ENCODE data around the gene LRPPRC. TPM values are rescaled to one million over a fixed set of nuclear protein-coding genes. Genes with fewer than 3 reads are reported as not detected.
"Not testable (repeated sequence)": the region's sequence is repeated elsewhere in the genome, so short reads cannot be mapped to it uniquely, and the experiment has no call there.

Gene LRPPRC
- total RNA-seq, 2 experiments from 2014 or later, result 72.8 to 74.8 TPM

GRCh38 chr2:43925431-43925830, 70.4 kb downstream of the LRPPRC start:
- DNase-seq, result no peak
- Mint-ChIP-seq H3K9me3 (no peaks in the 10 kb centered on the region), H3K27me3 (no peaks in the 10 kb centered on the region), H3K27ac (no peak overlapping the region), H3K36me3 (peaks cover 13% of the 10 kb centered on the region), H3K4me3 (no peak overlapping the region), H3K4me1 (peaks cover 2% of the 10 kb centered on the region)
- no peak for ATAC-seq (ENCODE audit: low read depth)
- POLR2A ChIA-PET, result no interaction called here

- ATAC-seq (ENCODE audit: low read depth) (no peak), DNase-seq (no peak)
- POLR2A ChIA-PET, result no interaction called here
- H3K36me3 Mint-ChIP-seq, result peaks cover 10% of the 10 kb centered on the region
- no peaks in the 10 kb centered on the region for H3K27me3 Mint-ChIP-seq
- no peak overlapping the region for H3K27ac Mint-ChIP-seq
- H3K9me3 Mint-ChIP-seq, result no peaks in the 10 kb centered on the region
- peaks cover 2% of the 10 kb centered on the region for H3K4me1 Mint-ChIP-seq
- H3K4me3 Mint-ChIP-seq, result no peak overlapping the region
Observed at GRCh38 chr2:43924463-43924862, 71.3 kb downstream of the LRPPRC start.

- H3K4me3 Mint-ChIP-seq; DNase-seq; H3K9me3 Mint-ChIP-seq; H3K27ac Mint-ChIP-seq; H3K27me3 Mint-ChIP-seq; H3K4me1 Mint-ChIP-seq; POLR2A ChIA-PET; ATAC-seq (ENCODE audit: low read depth): not testable (repeated sequence)
- peaks cover 29% of the 10 kb centered on the region for H3K36me3 Mint-ChIP-seq
Observed at GRCh38 chr2:43911136-43911790, 84.5 kb downstream of the LRPPRC start.

GRCh38 chr2:43906448-43907109, 89.2 kb downstream of the LRPPRC start:
- no peak overlapping the region for H3K27ac Mint-ChIP-seq
- DNase-seq, result no peak
- no peak overlapping the region for H3K4me3 Mint-ChIP-seq
- H3K4me1 Mint-ChIP-seq, result peaks cover 2% of the 10 kb centered on the region
- H3K9me3 Mint-ChIP-seq, result no peaks in the 10 kb centered on the region
- POLR2A ChIA-PET, result interaction anchor here (0.6 kb wide), 1 partner anchor 18 kb away, joined by 3 read pairs; no protein-coding TSS in a partner anchor
- H3K27me3 Mint-ChIP-seq, result no peaks in the 10 kb centered on the region
- no peak for ATAC-seq (ENCODE audit: low read depth)
- peaks cover 25% of the 10 kb centered on the region for H3K36me3 Mint-ChIP-seq

GRCh38 chr2:43905871-43906270, 89.9 kb downstream of the LRPPRC start:
- peaks cover 22% of the 10 kb centered on the region for H3K36me3 Mint-ChIP-seq

GRCh38 chr2:43905371-43905803, 90.4 kb downstream of the LRPPRC start:
- H3K4me1 Mint-ChIP-seq, result peaks cover 1% of the 10 kb centered on the region
- H3K9me3 Mint-ChIP-seq, result no peaks in the 10 kb centered on the region
- POLR2A ChIA-PET, result no interaction called here
- ATAC-seq (ENCODE audit: low read depth), result no peak
- no peak overlapping the region for H3K4me3 Mint-ChIP-seq
- H3K27ac Mint-ChIP-seq, result no peak overlapping the region
- peaks cover 20% of the 10 kb centered on the region for H3K36me3 Mint-ChIP-seq
- DNase-seq, result no peak
- no peaks in the 10 kb centered on the region for H3K27me3 Mint-ChIP-seq

More at GRCh38 chr2:43905871-43906270, 89.9 kb downstream of the LRPPRC start:
- H3K27ac Mint-ChIP-seq, result no peak overlapping the region
- no peaks in the 10 kb centered on the region for H3K9me3 Mint-ChIP-seq
- DNase-seq (no peak), ATAC-seq (ENCODE audit: low read depth) (no peak)
- no peaks in the 10 kb centered on the region for H3K27me3 Mint-ChIP-seq
- H3K4me1 Mint-ChIP-seq, result peaks cover 1% of the 10 kb centered on the region
- POLR2A ChIA-PET, result no interaction called here
- no peak overlapping the region for H3K4me3 Mint-ChIP-seq

- Mint-ChIP-seq H3K9me3 (no peaks in the 10 kb centered on the region), H3K27me3 (no peaks in the 10 kb centered on the region), H3K27ac (no peak overlapping the region), H3K4me3 (no peak overlapping the region), H3K4me1 (no peaks in the 10 kb centered on the region), H3K36me3 (peaks cover 12% of the 10 kb centered on the region)
- POLR2A ChIA-PET, result no interaction called here
- ATAC-seq (ENCODE audit: low read depth) (no peak), DNase-seq (no peak)
Observed at GRCh38 chr2:43899589-43899988, 96.2 kb downstream of the LRPPRC start.

- DNase-seq (no peak), ATAC-seq (ENCODE audit: low read depth) (no peak)
- Mint-ChIP-seq H3K4me1 (no peaks in the 10 kb centered on the region), H3K36me3 (peaks cover 14% of the 10 kb centered on the region), H3K27me3 (no peaks in the 10 kb centered on the region), H3K4me3 (no peak overlapping the region), H3K27ac (no peak overlapping the region), H3K9me3 (no peaks in the 10 kb centered on the region)
- POLR2A ChIA-PET, result no interaction called here
Observed at GRCh38 chr2:43898838-43899346, 96.9 kb downstream of the LRPPRC start.

- Mint-ChIP-seq H3K4me3 (no peak overlapping the region), H3K9me3 (no peaks in the 10 kb centered on the region), H3K27me3 (no peaks in the 10 kb centered on the region), H3K27ac (no peak overlapping the region), H3K4me1 (no peaks in the 10 kb centered on the region), H3K36me3 (peaks cover 18% of the 10 kb centered on the region)
- no peak for DNase-seq
- ATAC-seq (ENCODE audit: low read depth), result no peak
- POLR2A ChIA-PET, result no interaction called here
Observed at GRCh38 chr2:43898134-43898837, 97.5 kb downstream of the LRPPRC start.

- no peak for DNase-seq
- ATAC-seq (ENCODE audit: low read depth), result no peak
- no peaks in the 10 kb centered on the region for H3K27me3 Mint-ChIP-seq
- peaks cover 24% of the 10 kb centered on the region for H3K36me3 Mint-ChIP-seq
- H3K4me3 Mint-ChIP-seq, result no peak overlapping the region
- no peak overlapping the region for H3K27ac Mint-ChIP-seq
- H3K9me3 Mint-ChIP-seq, result no peaks in the 10 kb centered on the region
- POLR2A ChIA-PET, result no interaction called here
- H3K4me1 Mint-ChIP-seq, result no peaks in the 10 kb centered on the region
Observed at GRCh38 chr2:43897492-43897891, 98.3 kb downstream of the LRPPRC start.

GRCh38 chr2:43896906-43897305, 98.9 kb downstream of the LRPPRC start:
- Mint-ChIP-seq H3K4me3 (no peak overlapping the region), H3K4me1 (no peaks in the 10 kb centered on the region), H3K27me3 (no peaks in the 10 kb centered on the region), H3K9me3 (no peaks in the 10 kb centered on the region), H3K27ac (no peak overlapping the region), H3K36me3 (peaks cover 25% of the 10 kb centered on the region)
- DNase-seq (no peak), ATAC-seq (ENCODE audit: low read depth) (no peak)
- POLR2A ChIA-PET, result no interaction called here

- Mint-ChIP-seq H3K4me1 (no peaks in the 10 kb centered on the region), H3K9me3 (no peaks in the 10 kb centered on the region), H3K36me3 (peaks cover 30% of the 10 kb centered on the region), H3K27ac (no peak overlapping the region), H3K27me3 (no peaks in the 10 kb centered on the region), H3K4me3 (no peak overlapping the region)
- ATAC-seq (ENCODE audit: low read depth) (no peak), DNase-seq (no peak)
- POLR2A ChIA-PET, result no interaction called here
Observed at GRCh38 chr2:43894743-43895142, 101.0 kb downstream of the LRPPRC start.

GRCh38 chr2:43890855-43891254, 104.9 kb downstream of the LRPPRC start:
- DNase-seq (no peak), ATAC-seq (ENCODE audit: low read depth) (no peak)
- Mint-ChIP-seq H3K4me1 (no peaks in the 10 kb centered on the region), H3K27ac (no peak overlapping the region), H3K27me3 (no peaks in the 10 kb centered on the region), H3K9me3 (no peaks in the 10 kb centered on the region), H3K36me3 (peaks cover 39% of the 10 kb centered on the region), H3K4me3 (no peak overlapping the region)
- POLR2A ChIA-PET, result no interaction called here

- Mint-ChIP-seq H3K4me1 (no peaks in the 10 kb centered on the region), H3K27ac (no peak overlapping the region), H3K9me3 (no peaks in the 10 kb centered on the region), H3K36me3 (peaks cover 36% of the 10 kb centered on the region), H3K27me3 (no peaks in the 10 kb centered on the region), H3K4me3 (no peak overlapping the region)
- ATAC-seq (ENCODE audit: low read depth) (no peak), DNase-seq (no peak)
- POLR2A ChIA-PET, result no interaction called here
Observed at GRCh38 chr2:43889416-43889815, 106.4 kb downstream of the LRPPRC start.
